Stomach (tissue), 4 donors: ENCODE results near the gene NGRN.

Source experiments
- POLR2A ChIP-seq, 4 donors: fragments of 450-650 bp; IDR thresholded peaks; one replicate each; pipeline ENCODE4 v1.6.1; 2016; ENCODE audit warnings: antibody characterized with exemption in 4 of 4, control low read depth in 2 of 4, mild to moderate bottlenecking in 1 of 4, moderate library complexity in 1 of 4
- POLR2AphosphoS5 ChIP-seq, 3 donors: sonication (generic); formaldehyde crosslinking; IDR thresholded peaks; one replicate each; pipeline ENCODE4 v1.6.1; 2016; ENCODE audit warnings: antibody characterized with exemption in 3 of 3

DNA sequence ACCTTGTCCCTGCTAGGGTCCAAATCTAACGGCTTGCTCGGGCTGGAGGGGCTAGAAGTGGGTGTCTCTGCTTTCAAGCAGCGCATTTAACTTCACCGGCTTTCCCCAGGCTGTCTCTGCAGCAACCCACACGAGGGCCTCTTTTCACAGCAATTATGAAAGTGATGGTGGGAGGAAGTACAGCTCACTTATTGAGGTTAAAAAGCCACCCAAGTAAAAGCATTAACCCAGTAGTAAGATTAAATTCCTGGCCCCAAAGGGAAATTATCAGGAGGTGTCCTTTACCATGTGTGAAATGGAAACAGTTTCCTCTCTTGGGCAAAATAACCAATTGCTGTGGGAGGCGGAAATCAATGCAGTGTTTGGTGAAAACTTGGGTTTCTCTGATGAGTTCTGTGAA lies 41.1 kb downstream of the NGRN start:
- TF ChIP-seq POLR2A (IDR thresholded peaks at IDR 0.05) (no peak), POLR2AphosphoS5 (IDR thresholded peaks at IDR 0.05) (no peak)
